K562 (cell line): Measurements from ENCODE around the gene USP14. TPM values are rescaled to one million over a fixed set of nuclear protein-coding genes. Genes with fewer than 3 reads are reported as not detected.

Source experiments
- BMI1 ChIP-seq: fragments of 150-350 bp; IDR thresholded peaks from 2 replicates; pipeline ENCODE4 v1.6.1; 2014; ENCODE audit warnings: low read length
- CREB1 ChIP-seq, 2 experiments: sonication (generic) in 1 of 2; formaldehyde crosslinking in 1 of 2; IDR thresholded peaks; 2 replicates each; pipeline versions ENCODE4 v1.6.1 to v1.8.0; 2012 to 2022; ENCODE audit warnings: inconsistent platforms in 1 of 2, mild to moderate bottlenecking in 1 of 2, missing genetic modification reagents in 1 of 2, moderate library complexity in 1 of 2
- FOSL1 ChIP-seq: fragments of 200-800 bp; sonication (Bioruptor generic); conservative IDR thresholded peaks from 2 replicates; pipeline ENCODE4 v1.6.1; 2016; ENCODE audit warnings: missing genetic modification characterization, missing compliant biosample characterization
- FOXM1 ChIP-seq, 2 experiments: fragments of 450-650 bp in 1 of 2; sonication (generic) in 1 of 2; formaldehyde crosslinking in 1 of 2; IDR thresholded peaks; 2 replicates each; pipeline versions ENCODE4 v1.6.1 to v1.9.0; 2017 to 2022; ENCODE audit warnings: low read depth in 2 of 2, mild to moderate bottlenecking in 2 of 2, missing genetic modification reagents in 1 of 2, moderate library complexity in 1 of 2
- GABPB2 ChIP-seq: fragments of 250-450 bp; sonication (Bioruptor Pico); conservative IDR thresholded peaks from 2 replicates; pipeline ENCODE4 v1.5.1; 2021; ENCODE audit warnings: mild to moderate bottlenecking
- NFE2L1 ChIP-seq: fragments of 450-650 bp; IDR thresholded peaks from 2 replicates; pipeline ENCODE4 v1.6.1; 2016; ENCODE audit warnings: missing genetic modification characterization, low read depth, mild to moderate bottlenecking, missing compliant biosample characterization, moderate library complexity, borderline replicate concordance
- NR2F6 ChIP-seq: fragments of 450-650 bp; formaldehyde crosslinking; IDR thresholded peaks from 2 replicates; pipeline ENCODE4 v1.4.0; 2020; ENCODE audit warnings: mild to moderate bottlenecking
- PCBP1 ChIP-seq: fragments of 200-400 bp; formaldehyde crosslinking; IDR thresholded peaks from 2 replicates; pipeline ENCODE4 v1.6.1; 2018; ENCODE audit warnings: mild to moderate bottlenecking, low read depth, low read length; ENCODE audit not compliant: poor library complexity, severe bottlenecking
- PTBP1 ChIP-seq: fragments of 200-400 bp; formaldehyde crosslinking; IDR thresholded peaks from 2 replicates; pipeline ENCODE4 v1.6.1; 2017; ENCODE audit warnings: low read depth, low read length
- RBM17 ChIP-seq: fragments of 200-400 bp; formaldehyde crosslinking; IDR thresholded peaks from 2 replicates; pipeline ENCODE4 v1.6.1; 2017; ENCODE audit warnings: low read depth, mild to moderate bottlenecking, low read length, borderline replicate concordance
- RERE ChIP-seq: sonication (generic); formaldehyde crosslinking; IDR thresholded peaks from 2 replicates; pipeline ENCODE4 v1.8.0; 2023; ENCODE audit warnings: missing genetic modification reagents, mild to moderate bottlenecking, borderline replicate concordance
- RFX7 ChIP-seq: fragments of 250-450 bp; sonication (Bioruptor Pico); IDR thresholded peaks from 2 replicates; pipeline ENCODE4 v1.5.1; 2021; ENCODE audit warnings: mild to moderate bottlenecking
- TEAD4 ChIP-seq, 2 experiments: sonication (generic) in 1 of 2; formaldehyde crosslinking in 1 of 2; IDR thresholded peaks; 2 replicates each; pipeline versions ENCODE4 v1.6.1 to v1.8.0; 2012 to 2022; ENCODE audit warnings: borderline replicate concordance in 1 of 2, inconsistent platforms in 1 of 2, low read length in 1 of 2, mild to moderate bottlenecking in 1 of 2, missing genetic modification reagents in 1 of 2
- ZNF507 ChIP-seq: conservative IDR thresholded peaks from 2 replicates; pipeline ENCODE4 v1.6.1; 2017; ENCODE audit warnings: missing genetic modification characterization, missing compliant biosample characterization
- ZNF695 ChIP-seq: fragments of 450-650 bp; formaldehyde crosslinking; IDR thresholded peaks from 2 replicates; pipeline ENCODE4 v1.4.0; 2020; ENCODE audit warnings: mild to moderate bottlenecking, moderate library complexity
- polyA plus RNA-seq, 8 experiments: library from polyadenylated mRNA; depleted of rRNA in 4 of 8; stranded (reverse) in 5 of 8; unstranded in 3 of 8; fragments of >200 nt; fragmentation: Nextera tagmentation in 2 of 8; fragmentation: Illumina TruSeq in 1 of 8; extraction: Ambion mirVana in 2 of 8; extraction: Trizol in 1 of 8; gene quantifications; 2 replicates each; pipeline versions ENCODE4 v1.2.1 to v1.2.3, GENCODE V29; 2011 to 2014; ENCODE audit warnings: inconsistent platforms in 1 of 8, missing spikeins in 1 of 8
- total RNA-seq, 7 experiments: library from RNA; depleted of rRNA in 6 of 7; stranded (reverse); fragments of >200 nt in 6 of 7; fragmentation: Illumina TruSeq in 2 of 7; extraction: Trizol in 2 of 7; gene quantifications; 2 replicates each; pipeline versions ENCODE4 v1.2.1 to v1.2.3, GENCODE V29; 2011 to 2021; ENCODE audit warnings: low replicate concordance in 1 of 7
- TF ChIP-seq, protein P1 (sequence below): fragments of 450-650 bp; IDR thresholded peaks from 2 replicates; pipeline ENCODE4 v1.6.1; 2018; ENCODE audit not compliant: partially characterized antibody

The USP14 gene
- total and polyA plus RNA-seq, 9 of the 15 experiments (the other 6 are each of a cell fraction or from before 2014, with no cell fraction given), result 18.7 to 129 (median 40.3) TPM

DNA sequence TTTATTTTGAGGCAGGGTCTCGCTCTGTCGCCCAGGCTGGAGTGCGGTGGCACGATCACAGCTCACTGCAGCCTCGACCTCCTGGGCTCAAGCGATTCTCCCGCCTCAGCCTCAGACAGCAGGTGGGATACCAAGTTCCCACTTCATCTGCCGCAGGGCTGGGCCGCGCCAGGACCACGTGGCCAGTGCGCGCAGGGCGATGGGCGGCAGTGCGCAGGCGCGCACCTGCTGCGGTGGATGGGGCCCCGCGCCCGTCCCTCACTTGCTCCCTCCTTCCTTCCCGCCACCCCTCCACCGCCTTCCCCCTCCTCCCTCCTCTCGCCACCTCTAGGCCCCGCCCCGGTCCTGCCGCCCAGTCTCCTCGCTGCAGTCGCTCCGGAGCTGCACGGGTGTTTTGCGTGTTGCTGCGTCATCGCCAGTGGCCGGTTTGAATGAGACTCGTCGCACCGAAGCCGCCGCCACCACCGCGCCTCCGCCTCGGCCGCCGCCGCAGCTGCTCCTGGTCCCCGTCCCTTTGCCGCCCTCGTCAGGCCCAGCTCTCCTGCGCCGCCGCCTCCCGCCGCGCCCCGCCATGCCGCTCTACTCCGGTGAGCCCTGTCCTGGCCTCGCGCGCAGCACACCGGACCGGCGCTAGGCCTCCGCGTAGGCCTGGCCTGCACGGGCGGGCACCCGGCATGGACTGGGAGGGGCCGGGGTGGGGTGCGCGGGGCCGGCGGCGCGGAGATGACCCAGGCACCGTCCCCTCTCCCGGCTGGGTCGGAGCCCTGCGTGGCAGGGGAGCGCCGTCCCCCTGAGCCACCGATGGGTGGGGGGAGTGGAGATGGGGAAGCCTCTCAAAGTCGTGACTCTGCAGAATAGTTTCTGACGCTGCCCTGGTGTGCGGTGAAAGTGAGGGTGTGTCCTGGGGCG is at the start of gene USP14 (continued):
- TF ChIP-seq RERE (CRISPR knock-in tag) (no peak; the same call in 1 of the 2 replicates), PCBP1 (peak; percentile 83), RFX7 (CRISPR knock-in tag) (no peak), PTBP1 (no peak), BMI1 (no peak; the same call in 1 of the 2 replicates), FOXM1 (IDR thresholded peaks at IDR 0.05; ENCODE audit: low read depth) (no peak), FOXM1 (CRISPR knock-in tag; IDR thresholded peaks at IDR 0.05; ENCODE audit: low read depth) (peak; percentile 95), RBM17 (no peak), ZNF695 (CRISPR knock-in tag) (no peak), CREB1 (IDR thresholded peaks at IDR 0.05) (peak; percentile 99), CREB1 (CRISPR knock-in tag; IDR thresholded peaks at IDR 0.05) (peak; percentile 98), NFE2L1 (tag) (no peak), FOSL1 (tag) (0 out of 2 replicates have a peak, but pooled peaks have one; percentile 51), GABPB2 (CRISPR knock-in tag) (no peak), TEAD4 (IDR thresholded peaks at IDR 0.05; ENCODE audit: low read length) (peak; percentile 44; the same call in 1 of the 2 replicates), TEAD4 (CRISPR knock-in tag; IDR thresholded peaks at IDR 0.05; ENCODE audit: borderline replicate concordance) (peak; percentile 42; the same call in 1 of the 2 replicates), NR2F6 (CRISPR knock-in tag) (no peak), ZNF507 (tag) (no peak)
- TF ChIP-seq, protein P1, sequence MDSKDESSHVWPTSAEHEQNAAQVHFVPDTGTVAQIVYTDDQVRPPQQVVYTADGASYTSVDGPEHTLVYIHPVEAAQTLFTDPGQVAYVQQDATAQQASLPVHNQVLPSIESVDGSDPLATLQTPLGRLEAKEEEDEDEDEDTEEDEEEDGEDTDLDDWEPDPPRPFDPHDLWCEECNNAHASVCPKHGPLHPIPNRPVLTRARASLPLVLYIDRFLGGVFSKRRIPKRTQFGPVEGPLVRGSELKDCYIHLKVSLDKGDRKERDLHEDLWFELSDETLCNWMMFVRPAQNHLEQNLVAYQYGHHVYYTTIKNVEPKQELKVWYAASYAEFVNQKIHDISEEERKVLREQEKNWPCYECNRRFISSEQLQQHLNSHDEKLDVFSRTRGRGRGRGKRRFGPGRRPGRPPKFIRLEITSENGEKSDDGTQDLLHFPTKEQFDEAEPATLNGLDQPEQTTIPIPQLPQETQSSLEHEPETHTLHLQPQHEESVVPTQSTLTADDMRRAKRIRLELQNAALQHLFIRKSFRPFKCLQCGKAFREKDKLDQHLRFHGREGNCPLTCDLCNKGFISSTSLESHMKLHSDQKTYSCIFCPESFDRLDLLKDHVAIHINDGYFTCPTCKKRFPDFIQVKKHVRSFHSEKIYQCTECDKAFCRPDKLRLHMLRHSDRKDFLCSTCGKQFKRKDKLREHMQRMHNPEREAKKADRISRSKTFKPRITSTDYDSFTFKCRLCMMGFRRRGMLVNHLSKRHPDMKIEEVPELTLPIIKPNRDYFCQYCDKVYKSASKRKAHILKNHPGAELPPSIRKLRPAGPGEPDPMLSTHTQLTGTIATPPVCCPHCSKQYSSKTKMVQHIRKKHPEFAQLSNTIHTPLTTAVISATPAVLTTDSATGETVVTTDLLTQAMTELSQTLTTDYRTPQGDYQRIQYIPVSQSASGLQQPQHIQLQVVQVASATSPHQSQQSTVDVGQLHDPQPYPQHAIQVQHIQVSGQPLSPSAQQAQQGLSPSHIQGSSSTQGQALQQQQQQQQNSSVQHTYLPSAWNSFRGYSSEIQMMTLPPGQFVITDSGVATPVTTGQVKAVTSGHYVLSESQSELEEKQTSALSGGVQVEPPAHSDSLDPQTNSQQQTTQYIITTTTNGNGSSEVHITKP, result peak; percentile 33
